ENCODE data around the gene CDH23. TPM values are rescaled to one million over a fixed set of nuclear protein-coding genes. Genes with fewer than 3 reads are reported as not detected.
A peak's percentile ranks its signal among the peaks of the same experiment; 100 is the strongest.

The CDH23 gene
- total and polyA plus RNA-seq, 2 donors (not counting 1 experiment from before 2014, with no cell fraction given): 0.37 to 0.89 TPM

- 74% methylated on average over 7 of the region's 10 CpGs for WGBS (ENCODE audit: insufficient coverage)
- H3K27me3 ChIP-seq (replicated peaks in 1 of 4; ENCODE audit: control extremely low read depth in 1 of 4, control insufficient read depth in 3 of 4, insufficient read depth in 4 of 4, low read length in 3 of 4): peaks cover 0 to 6% (median 0%) of the 10 kb centered on the region in 4 experiments
- no peaks in the 10 kb centered on the region for H3K36me3 ChIP-seq (replicated peaks in 1 of 2; ENCODE audit: control extremely low read depth in 1 of 2, control insufficient read depth in 1 of 2, extremely low read depth in 1 of 2, insufficient read depth in 2 of 2, low read length in 1 of 2)
- CTCF ChIA-PET: interaction anchor here (0.7 to 11.1 kb wide), 37 partner anchors 10 to 391 kb away, joined by 3 to 199 read pairs (median 5); partner anchors contain the start of genes C10orf105, SLC29A3 and VSIR
- H3K4me2 ChIP-seq (replicated peaks; ENCODE audit: low read depth, low read length, poor library complexity, severe bottlenecking): peak overlapping the region; percentile 76
- H3K9me3 ChIP-seq (ENCODE audit: control extremely low read depth in 1 of 3, control insufficient read depth in 2 of 3, insufficient read depth in 1 of 3, low read length in 2 of 3): peaks cover 0 to 14% (median 0%) of the 10 kb centered on the region in 3 donors
- H3K79me2 ChIP-seq (ENCODE audit: control insufficient read depth, insufficient read depth, low read length): no peaks in the 10 kb centered on the region
- no peak overlapping the region for H2AFZ ChIP-seq (ENCODE audit: insufficient read depth, low read depth, low read length, poor library complexity, severe bottlenecking)
- no peak overlapping the region for H3K9ac ChIP-seq (ENCODE audit: low read length)
- Mint-ChIP-seq H3K4me1 (peaks cover 53% of the 10 kb centered on the region), H3K27me3 (no peaks in the 10 kb centered on the region), H3K4me3 (no peak overlapping the region), H3K27ac (peak overlapping the region; percentile 20), H3K9me3 (ENCODE audit: insufficient read depth) (no peaks in the 10 kb centered on the region)
- DNase-seq: peak; percentile 69
- peaks cover 39 to 55% of the 10 kb centered on the region in 2 donors for H3K4me1 ChIP-seq (ENCODE audit: control insufficient read depth in 2 of 2, insufficient read depth in 2 of 2, low read length in 2 of 2)
- no peaks in the 10 kb centered on the region for H4K20me1 ChIP-seq (ENCODE audit: control insufficient read depth, insufficient read depth, low read length, poor library complexity, severe bottlenecking)
- POLR2A ChIA-PET: interaction anchor here (0.6 to 2.3 kb wide), 2 partner anchors 32 to 378 kb away, joined by 5 read pairs; partner anchors contain the start of gene SLC29A3
- no peak for TF ChIP-seq EZH2 (IDR thresholded peaks at IDR 0.05; ENCODE audit: borderline replicate concordance, insufficient read depth, low read depth, low read length, poor library complexity, severe bottlenecking)
- TF ChIP-seq CTCF (IDR thresholded peaks at IDR 0.05): peak; percentile 84
- no peak overlapping the region for H3K4me3 ChIP-seq (ENCODE audit: control extremely low read depth in 1 of 5, extremely low read depth in 1 of 5, insufficient read depth in 1 of 5, low read depth in 2 of 5, low read length in 4 of 5)
- intact Hi-C loops (cut with micrococcal nuclease): loop anchor here (10.0 kb wide), 2 partner anchors 52 to 1552 kb away; partner anchors contain the start of gene TYSND1
- no peak overlapping the region for H3K27ac ChIP-seq (ENCODE audit: low read length in 2 of 2)
- ATAC-seq (ENCODE audit: low read depth): no peak
These were observed 300.1 kb downstream of the CDH23 start for GRCh38 chr10:71696628-71697326.
